ENCODE results near the gene ISL1.

- TF ChIP-seq CTCF (IDR thresholded peaks at IDR 0.05 in 8 of 11, conservative IDR thresholded peaks at IDR 0.05 in 3 of 11), result no peak
- TF ChIP-seq POLR2A (IDR thresholded peaks at IDR 0.05), result no peak
Measured at GRCh38 chr5:51394609-51395008, 11.4 kb downstream of the ISL1 start.

Data from spleen (tissue), 7 donors.